ENCODE data around the gene UNC45B. TPM values are rescaled to one million over a fixed set of nuclear protein-coding genes. Genes with fewer than 3 reads are reported as not detected.
"Not testable (repeated sequence)": the region's sequence is repeated elsewhere in the genome, so short reads cannot be mapped to it uniquely, and the experiment has no call there.

Gene UNC45B
- total RNA-seq, result 146 TPM

- H3K27me3 ChIP-seq (ENCODE audit: control insufficient read depth in 3 of 3, insufficient read depth in 3 of 3, low read length in 3 of 3), result no peaks in the 10 kb centered on the region
- H3K27ac ChIP-seq (ENCODE audit: low read depth, low read length), result peak within 1 kb of the TSS; percentile 95
- H3K9me3 ChIP-seq (ENCODE audit: control insufficient read depth in 3 of 3, low read length in 3 of 3), result no peaks in the 10 kb centered on the region
- H3K4me3 ChIP-seq (ENCODE audit: low read length in 3 of 3), result peak within 1 kb of the TSS; percentile 76 to 83 (median 81)
- peak within 1 kb of the TSS; percentile 91 to 94 (median 93) for H3K9ac ChIP-seq (ENCODE audit: low read depth in 1 of 3, low read length in 3 of 3)
- peaks cover 10 to 19% (median 17%) of the 10 kb centered on the region in 3 donors for H3K36me3 ChIP-seq (ENCODE audit: control insufficient read depth in 3 of 3, insufficient read depth in 3 of 3, low read length in 3 of 3)
- H3K4me1 ChIP-seq (ENCODE audit: control insufficient read depth in 3 of 3, insufficient read depth in 3 of 3, low read length in 3 of 3), result peaks cover 29 to 41% (median 34%) of the 10 kb centered on the region in 3 donors
Measured at GRCh38 chr17:35147375-35147905, at the start of gene UNC45B. Gene UNC45B, plus strand, starts transcription at chr17:35147817. Its CDS starts 447 bp downstream, at chr17:35148264.

DNA sequence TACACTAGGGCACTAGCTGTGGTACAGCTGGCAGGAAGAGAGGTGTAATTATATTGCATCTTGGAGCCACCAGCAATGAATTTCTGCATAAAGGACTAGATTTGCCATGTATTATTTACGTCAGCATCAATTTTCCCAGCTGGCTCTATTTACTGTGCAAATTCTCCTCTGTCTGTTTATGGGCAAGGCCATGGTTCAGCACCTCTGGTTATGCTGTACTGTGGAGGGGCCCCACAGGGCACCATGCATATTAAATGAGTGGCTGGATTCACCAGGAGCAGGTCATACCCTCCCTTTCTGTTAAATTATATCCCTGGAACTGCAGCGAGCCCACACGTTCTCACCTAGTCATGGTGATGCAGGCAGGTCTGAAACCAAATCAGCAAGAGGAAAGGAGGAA lies 47.7 kb upstream of the UNC45B start:
- no peak overlapping the region for H3K9ac ChIP-seq (ENCODE audit: low read depth in 1 of 3, low read length in 3 of 3)
- H3K4me3 ChIP-seq (ENCODE audit: low read length in 3 of 3), result no peak overlapping the region
- H3K36me3 ChIP-seq (ENCODE audit: control insufficient read depth in 3 of 3, insufficient read depth in 3 of 3, low read length in 3 of 3), result peaks cover 16 to 21% (median 21%) of the 10 kb centered on the region in 3 donors
- H3K27ac ChIP-seq (ENCODE audit: low read depth, low read length), result no peak overlapping the region
- H3K27me3 ChIP-seq (ENCODE audit: control insufficient read depth in 3 of 3, insufficient read depth in 3 of 3, low read length in 3 of 3), result no peaks in the 10 kb centered on the region
- no peaks in the 10 kb centered on the region for H3K4me1 ChIP-seq (ENCODE audit: control insufficient read depth in 3 of 3, insufficient read depth in 3 of 3, low read length in 3 of 3)
- no peaks in the 10 kb centered on the region for H3K9me3 ChIP-seq (ENCODE audit: control insufficient read depth in 3 of 3, low read length in 3 of 3)

GRCh38 chr17:35101036-35101435 lies 46.6 kb upstream of the UNC45B start:
- no peak overlapping the region for H3K27ac ChIP-seq (ENCODE audit: low read depth, low read length)
- no peak overlapping the region for H3K9ac ChIP-seq (ENCODE audit: low read depth in 1 of 3, low read length in 3 of 3)
- no peaks in the 10 kb centered on the region for H3K9me3 ChIP-seq (ENCODE audit: control insufficient read depth in 3 of 3, low read length in 3 of 3)
- no peak overlapping the region for H3K4me3 ChIP-seq (ENCODE audit: low read length in 3 of 3)
- H3K4me1 ChIP-seq (ENCODE audit: control insufficient read depth in 3 of 3, insufficient read depth in 3 of 3, low read length in 3 of 3), result no peaks in the 10 kb centered on the region
- H3K36me3 ChIP-seq (ENCODE audit: control insufficient read depth in 3 of 3, insufficient read depth in 3 of 3, low read length in 3 of 3), result peaks cover 23 to 25% (median 24%) of the 10 kb centered on the region in 3 donors
- no peaks in the 10 kb centered on the region for H3K27me3 ChIP-seq (ENCODE audit: control insufficient read depth in 3 of 3, insufficient read depth in 3 of 3, low read length in 3 of 3)

DNA sequence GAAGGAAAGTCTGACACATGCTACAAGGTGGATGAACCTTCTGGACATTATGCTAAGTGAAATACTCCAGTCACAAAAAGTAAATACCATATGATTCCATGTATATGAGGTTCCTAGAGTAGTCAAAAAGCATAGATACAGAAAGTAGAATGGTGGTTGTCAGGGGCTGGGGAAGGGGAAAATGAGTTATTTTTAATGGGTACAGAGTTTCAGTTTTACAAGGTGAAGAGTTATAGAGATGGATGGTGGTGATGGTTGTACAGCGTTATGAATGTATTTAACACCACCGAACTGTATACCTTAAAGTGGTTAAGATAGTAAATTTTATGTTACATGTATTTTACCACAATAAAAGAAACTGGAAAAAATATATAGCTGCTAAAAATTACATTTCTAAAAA lies 45.9 kb upstream of the UNC45B start:
- no peaks in the 10 kb centered on the region for H3K27me3 ChIP-seq (ENCODE audit: control insufficient read depth in 3 of 3, insufficient read depth in 3 of 3, low read length in 3 of 3)

DNA sequence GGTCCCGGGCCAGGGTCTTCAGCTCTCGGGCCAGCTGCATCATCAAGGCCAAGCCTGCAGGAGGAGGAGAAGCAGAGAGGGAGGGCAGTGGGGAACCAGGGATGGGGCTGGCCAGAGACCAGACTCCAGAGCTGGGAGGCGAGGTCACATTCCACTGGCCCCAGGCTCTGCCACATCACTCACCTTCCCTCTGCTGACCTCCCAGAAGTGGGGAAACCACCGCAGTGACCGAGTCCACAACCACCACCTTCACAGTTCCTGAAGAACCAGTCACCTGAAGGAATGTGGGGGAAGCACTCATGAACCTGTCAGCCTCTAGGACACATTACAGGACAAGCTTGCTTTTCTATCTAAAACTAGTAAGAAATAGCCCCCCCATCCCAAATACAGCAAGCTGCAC lies 44.3 kb upstream of the UNC45B start:
- no peaks in the 10 kb centered on the region for H3K9me3 ChIP-seq (ENCODE audit: control insufficient read depth in 3 of 3, low read length in 3 of 3)
- H3K27ac ChIP-seq (ENCODE audit: low read depth, low read length), result no peak overlapping the region
- H3K9ac ChIP-seq (ENCODE audit: low read depth in 1 of 3, low read length in 3 of 3), result no peak overlapping the region
- peaks cover 30 to 34% (median 31%) of the 10 kb centered on the region in 3 donors for H3K36me3 ChIP-seq (ENCODE audit: control insufficient read depth in 3 of 3, insufficient read depth in 3 of 3, low read length in 3 of 3)
- H3K27me3 ChIP-seq (ENCODE audit: control insufficient read depth in 3 of 3, insufficient read depth in 3 of 3, low read length in 3 of 3), result no peaks in the 10 kb centered on the region
- no peaks in the 10 kb centered on the region for H3K4me1 ChIP-seq (ENCODE audit: control insufficient read depth in 3 of 3, insufficient read depth in 3 of 3, low read length in 3 of 3)
- no peak overlapping the region for H3K4me3 ChIP-seq (ENCODE audit: low read length in 3 of 3)

More for the DNA sequence above, 45.9 kb upstream of the UNC45B start:
- Histone ChIP-seq H3K9me3 (ENCODE audit: control insufficient read depth in 3 of 3, low read length in 3 of 3) (no peaks in the 10 kb centered on the region), H3K36me3 (ENCODE audit: control insufficient read depth in 3 of 3, insufficient read depth in 3 of 3, low read length in 3 of 3) (peaks cover 30 to 32% (median 30%) of the 10 kb centered on the region in 3 donors), H3K4me1 (ENCODE audit: control insufficient read depth in 3 of 3, insufficient read depth in 3 of 3, low read length in 3 of 3) (no peaks in the 10 kb centered on the region), H3K4me3 (ENCODE audit: low read length in 3 of 3) (no peak overlapping the region), H3K9ac (ENCODE audit: low read depth in 1 of 3, low read length in 3 of 3) (no peak overlapping the region), H3K27ac (ENCODE audit: low read depth, low read length) (no peak overlapping the region)

DNA sequence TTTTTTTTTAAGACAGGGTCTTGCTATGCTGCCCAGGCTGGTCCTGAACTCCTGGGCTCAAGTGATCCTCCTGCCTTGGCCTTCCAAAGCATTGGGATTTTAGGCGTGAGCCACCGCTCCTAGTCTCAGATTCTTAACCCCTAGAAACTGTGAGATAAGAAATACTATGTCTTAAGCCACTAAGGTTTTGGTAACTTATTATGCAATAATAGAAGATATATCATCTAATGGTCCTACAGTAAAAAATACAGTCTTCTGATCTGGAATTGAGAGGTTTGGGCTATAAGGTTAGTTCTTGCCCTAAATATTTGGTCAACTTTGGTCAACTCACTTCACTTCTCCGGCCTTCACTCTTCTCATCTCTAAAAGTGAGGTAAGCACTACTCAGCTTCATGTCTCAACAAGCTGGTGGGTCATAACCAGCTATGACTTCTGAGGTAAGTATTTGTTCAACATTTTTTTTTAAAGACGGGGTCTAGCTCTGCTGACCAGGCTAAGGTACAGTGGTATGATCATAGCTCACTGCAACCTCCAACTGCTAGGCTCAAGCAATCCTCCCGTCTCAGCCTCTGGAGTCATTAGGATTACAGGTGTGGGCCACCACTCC lies 42.7 kb upstream of the UNC45B start:
- Histone ChIP-seq H3K9me3 (ENCODE audit: control insufficient read depth in 3 of 3, low read length in 3 of 3) (no peaks in the 10 kb centered on the region), H3K9ac (ENCODE audit: low read depth in 1 of 3, low read length in 3 of 3) (no peak overlapping the region), H3K27ac (ENCODE audit: low read depth, low read length) (no peak overlapping the region), H3K36me3 (ENCODE audit: control insufficient read depth in 3 of 3, insufficient read depth in 3 of 3, low read length in 3 of 3) (peaks cover 26 to 28% (median 27%) of the 10 kb centered on the region in 3 donors), H3K4me3 (ENCODE audit: low read length in 3 of 3) (no peak overlapping the region), H3K27me3 (ENCODE audit: control insufficient read depth in 3 of 3, insufficient read depth in 3 of 3, low read length in 3 of 3) (no peaks in the 10 kb centered on the region), H3K4me1 (ENCODE audit: control insufficient read depth in 3 of 3, insufficient read depth in 3 of 3, low read length in 3 of 3) (no peaks in the 10 kb centered on the region)

DNA sequence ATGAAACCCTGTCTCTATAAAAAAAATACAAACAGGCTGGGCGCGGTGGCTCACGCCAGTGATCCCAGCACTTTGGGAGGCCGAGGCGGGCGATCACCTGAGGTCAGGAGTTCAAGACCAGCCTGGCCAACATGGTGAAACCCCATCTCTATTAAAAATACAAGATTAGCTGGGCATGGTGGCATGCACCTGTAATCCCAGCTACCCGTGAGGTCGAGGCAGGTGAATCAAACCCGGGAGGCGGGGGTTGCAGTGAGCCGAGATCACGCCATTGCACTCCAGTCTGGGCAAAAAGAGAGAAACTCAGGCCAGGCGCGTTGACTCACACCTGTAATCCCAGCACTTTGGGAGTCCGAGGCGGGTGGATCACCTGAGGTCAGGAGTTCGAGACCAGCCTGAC lies 36.8 kb upstream of the UNC45B start:
- H3K4me3 ChIP-seq (ENCODE audit: low read length in 3 of 3); H3K27me3 ChIP-seq (ENCODE audit: control insufficient read depth in 3 of 3, insufficient read depth in 3 of 3, low read length in 3 of 3); H3K9me3 ChIP-seq (ENCODE audit: control insufficient read depth in 3 of 3, low read length in 3 of 3); H3K27ac ChIP-seq (ENCODE audit: low read depth, low read length); H3K9ac ChIP-seq (ENCODE audit: low read depth in 1 of 3, low read length in 3 of 3); H3K4me1 ChIP-seq (ENCODE audit: control insufficient read depth in 3 of 3, insufficient read depth in 3 of 3, low read length in 3 of 3): not testable (repeated sequence)
- peaks cover 8 to 12% (median 10%) of the 10 kb centered on the region in 3 donors for H3K36me3 ChIP-seq (ENCODE audit: control insufficient read depth in 3 of 3, insufficient read depth in 3 of 3, low read length in 3 of 3)

GRCh38 chr17:35116845-35117244 lies 30.8 kb upstream of the UNC45B start:
- Histone ChIP-seq H3K36me3 (ENCODE audit: control insufficient read depth in 3 of 3, insufficient read depth in 3 of 3, low read length in 3 of 3) (peaks cover 0 to 3% (median 0%) of the 10 kb centered on the region in 3 donors), H3K27me3 (ENCODE audit: control insufficient read depth in 3 of 3, insufficient read depth in 3 of 3, low read length in 3 of 3) (no peaks in the 10 kb centered on the region), H3K9me3 (ENCODE audit: control insufficient read depth in 3 of 3, low read length in 3 of 3) (no peaks in the 10 kb centered on the region), H3K9ac (ENCODE audit: low read depth in 1 of 3, low read length in 3 of 3) (no peak overlapping the region), H3K27ac (ENCODE audit: low read depth, low read length) (no peak overlapping the region), H3K4me1 (ENCODE audit: control insufficient read depth in 3 of 3, insufficient read depth in 3 of 3, low read length in 3 of 3) (peaks cover 11 to 14% (median 13%) of the 10 kb centered on the region in 3 donors), H3K4me3 (ENCODE audit: low read length in 3 of 3) (no peak overlapping the region)

DNA sequence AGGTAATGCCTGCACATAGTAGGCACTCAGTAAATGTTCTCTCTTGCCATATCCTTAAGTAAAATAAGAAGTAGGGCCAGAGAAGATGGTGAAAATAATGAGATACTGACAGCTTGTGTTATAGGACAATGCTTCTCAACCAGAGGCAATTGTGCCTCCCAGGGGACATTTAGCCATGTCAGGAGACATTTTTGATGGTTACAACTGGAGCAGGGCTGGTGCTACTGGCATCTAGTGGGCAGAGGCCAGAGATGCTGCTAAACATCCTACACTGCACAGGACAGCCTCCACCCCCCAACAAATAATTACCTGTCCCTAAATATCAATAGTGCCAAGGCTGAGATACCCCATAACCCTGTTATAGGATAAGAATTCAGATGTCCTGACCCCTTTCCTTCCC lies 29.6 kb upstream of the UNC45B start:
- peaks cover 11 to 14% (median 13%) of the 10 kb centered on the region in 3 donors for H3K4me1 ChIP-seq (ENCODE audit: control insufficient read depth in 3 of 3, insufficient read depth in 3 of 3, low read length in 3 of 3)
- H3K9ac ChIP-seq (ENCODE audit: low read depth in 1 of 3, low read length in 3 of 3), result no peak overlapping the region
- H3K27ac ChIP-seq (ENCODE audit: low read depth, low read length), result no peak overlapping the region
- no peaks in the 10 kb centered on the region for H3K27me3 ChIP-seq (ENCODE audit: control insufficient read depth in 3 of 3, insufficient read depth in 3 of 3, low read length in 3 of 3)
- no peaks in the 10 kb centered on the region for H3K9me3 ChIP-seq (ENCODE audit: control insufficient read depth in 3 of 3, low read length in 3 of 3)
- no peak overlapping the region for H3K4me3 ChIP-seq (ENCODE audit: low read length in 3 of 3)
- peaks cover 0 to 3% (median 0%) of the 10 kb centered on the region in 3 donors for H3K36me3 ChIP-seq (ENCODE audit: control insufficient read depth in 3 of 3, insufficient read depth in 3 of 3, low read length in 3 of 3)

GRCh38 chr17:35119370-35120165 lies 28.0 kb upstream of the UNC45B start, which contains the start of gene RAD51D:
Gene RAD51D, minus strand, starts transcription at chr17:35119860. Its CDS starts 247 bp downstream, at chr17:35119613.
- Histone ChIP-seq H3K4me1 (ENCODE audit: control insufficient read depth in 3 of 3, insufficient read depth in 3 of 3, low read length in 3 of 3) (peaks cover 11 to 14% (median 13%) of the 10 kb centered on the region in 3 donors), H3K36me3 (ENCODE audit: control insufficient read depth in 3 of 3, insufficient read depth in 3 of 3, low read length in 3 of 3) (peaks cover 0 to 3% (median 0%) of the 10 kb centered on the region in 3 donors), H3K27ac (ENCODE audit: low read depth, low read length) (peak within 1 kb of the TSS; percentile 36), H3K9me3 (ENCODE audit: control insufficient read depth in 3 of 3, low read length in 3 of 3) (no peaks in the 10 kb centered on the region), H3K9ac (ENCODE audit: low read depth in 1 of 3, low read length in 3 of 3) (peak within 1 kb of the TSS; percentile 79 to 90 (median 89)), H3K27me3 (ENCODE audit: control insufficient read depth in 3 of 3, insufficient read depth in 3 of 3, low read length in 3 of 3) (no peaks in the 10 kb centered on the region), H3K4me3 (ENCODE audit: low read length in 3 of 3) (peak within 1 kb of the TSS; percentile 80 to 94 (median 83))
